ENCODE results near the gene SEMA6B.

Gene SEMA6B

GRCh38 chr19:4493104-4493928 lies 66.2 kb downstream of the SEMA6B start:
- no peak for DNase-seq (ENCODE audit: low spot score)
